VCaP (cell line): ENCODE results near the gene NEURL4.

Experiments used
- H3K27ac ChIP-seq: fragments of 450-650 bp; 2 replicates; pipeline ENCODE4 v1.5.1; 2017
- TF ChIP-seq, protein P1 (sequence below): fragments of 450-650 bp; conservative IDR thresholded peaks from 2 replicates; pipeline ENCODE4 v1.5.1; 2017; ENCODE audit warnings: mild to moderate bottlenecking, moderate library complexity

The NEURL4 gene

GRCh38 chr17:7304179-7304578 is 25.0 kb downstream of the NEURL4 start:
- no peak overlapping the region for H3K27ac ChIP-seq
- TF ChIP-seq, protein P1, sequence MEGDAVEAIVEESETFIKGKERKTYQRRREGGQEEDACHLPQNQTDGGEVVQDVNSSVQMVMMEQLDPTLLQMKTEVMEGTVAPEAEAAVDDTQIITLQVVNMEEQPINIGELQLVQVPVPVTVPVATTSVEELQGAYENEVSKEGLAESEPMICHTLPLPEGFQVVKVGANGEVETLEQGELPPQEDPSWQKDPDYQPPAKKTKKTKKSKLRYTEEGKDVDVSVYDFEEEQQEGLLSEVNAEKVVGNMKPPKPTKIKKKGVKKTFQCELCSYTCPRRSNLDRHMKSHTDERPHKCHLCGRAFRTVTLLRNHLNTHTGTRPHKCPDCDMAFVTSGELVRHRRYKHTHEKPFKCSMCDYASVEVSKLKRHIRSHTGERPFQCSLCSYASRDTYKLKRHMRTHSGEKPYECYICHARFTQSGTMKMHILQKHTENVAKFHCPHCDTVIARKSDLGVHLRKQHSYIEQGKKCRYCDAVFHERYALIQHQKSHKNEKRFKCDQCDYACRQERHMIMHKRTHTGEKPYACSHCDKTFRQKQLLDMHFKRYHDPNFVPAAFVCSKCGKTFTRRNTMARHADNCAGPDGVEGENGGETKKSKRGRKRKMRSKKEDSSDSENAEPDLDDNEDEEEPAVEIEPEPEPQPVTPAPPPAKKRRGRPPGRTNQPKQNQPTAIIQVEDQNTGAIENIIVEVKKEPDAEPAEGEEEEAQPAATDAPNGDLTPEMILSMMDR: no peak

DNA sequence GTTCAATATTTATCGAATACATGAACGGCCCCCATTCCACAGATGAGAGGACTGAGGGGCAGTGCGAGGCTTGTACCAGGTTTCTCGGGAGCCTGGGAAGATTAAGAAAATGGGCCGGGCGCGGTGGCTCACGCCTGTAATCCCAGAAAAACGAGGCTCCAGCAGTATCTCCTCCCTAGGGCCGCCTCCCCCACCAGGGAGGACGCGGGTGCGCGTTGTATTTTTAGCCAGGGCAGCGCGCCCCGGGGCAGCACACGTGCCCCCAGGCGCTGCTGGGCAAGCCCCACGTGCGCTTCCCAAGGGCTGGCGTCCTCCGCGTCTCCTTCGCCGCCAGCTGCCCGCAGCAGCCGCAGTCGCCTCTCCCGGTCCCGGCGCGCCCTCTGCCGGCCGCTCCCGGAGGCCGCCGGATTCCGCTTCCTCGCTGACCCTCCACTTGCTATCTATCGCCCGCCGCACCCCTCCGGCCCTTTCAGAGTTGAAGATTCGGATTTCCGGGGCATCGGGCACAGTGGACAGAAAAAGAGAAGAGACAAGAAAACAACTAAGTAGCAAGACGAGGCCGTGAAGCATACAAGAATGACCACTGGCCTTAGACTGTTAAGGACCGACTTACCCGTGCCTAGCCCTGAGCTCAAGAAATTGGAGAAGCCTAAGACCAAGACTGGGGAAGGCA is 32.8 kb downstream of the NEURL4 start:
- TF ChIP-seq, protein P1: peak; percentile 89
- H3K27ac ChIP-seq: no peak overlapping the region

DNA sequence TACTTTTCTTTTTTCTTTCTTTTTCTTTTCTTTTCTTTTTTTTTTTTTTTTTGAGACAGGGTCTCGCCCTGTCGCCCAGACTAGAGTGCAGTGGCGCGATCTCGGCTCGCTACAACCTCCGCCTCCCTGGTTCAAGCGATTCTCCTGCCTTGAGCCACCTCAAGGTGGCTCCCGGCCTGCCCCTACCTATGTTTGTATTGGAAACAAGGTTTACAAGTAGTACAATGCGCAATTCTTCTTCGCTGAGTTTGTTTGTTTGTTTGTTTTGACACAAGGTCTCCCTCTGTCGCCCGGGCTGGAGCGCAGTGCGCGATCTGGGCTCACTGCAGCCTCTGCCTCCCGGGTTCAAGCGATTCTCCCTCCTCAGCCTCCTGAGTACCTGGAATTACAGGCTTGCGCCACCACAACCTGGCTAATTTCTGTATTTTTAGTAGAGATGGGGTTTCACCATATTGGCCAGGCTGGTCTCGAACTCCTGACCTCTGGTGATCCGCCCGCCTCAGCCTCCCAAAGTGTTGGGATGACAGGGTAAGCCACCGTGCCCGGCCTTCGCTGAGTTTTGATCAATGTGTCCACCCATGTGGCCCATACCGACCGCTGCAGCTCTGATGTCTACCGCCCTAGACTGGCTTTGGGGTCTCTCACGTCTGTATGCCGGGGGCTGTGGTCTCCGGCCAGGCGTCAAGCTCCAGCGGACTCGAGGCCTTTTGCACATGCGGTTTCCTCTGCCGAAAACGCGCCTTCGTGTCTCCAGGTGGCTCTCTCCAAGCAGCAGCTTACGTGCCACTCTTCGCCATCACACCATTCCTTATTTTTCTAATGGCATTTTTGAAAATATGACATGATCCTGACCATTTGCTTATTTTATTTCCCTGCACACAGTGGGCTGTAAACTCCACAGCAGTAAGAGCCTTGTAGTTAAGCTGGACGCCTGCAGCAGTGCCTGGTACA is 33.6 kb downstream of the NEURL4 start:
- TF ChIP-seq, protein P1: peak; percentile 17
- H3K27ac ChIP-seq: no peak overlapping the region

GRCh38 chr17:7294614-7295153 is 34.5 kb downstream of the NEURL4 start, which contains the start of gene YBX2:
YBX2 (minus strand) TSS chr17:7294639; CDS start chr17:7294500, 139 bp downstream.
- H3K27ac ChIP-seq: no peak within 1 kb of the TSS
- TF ChIP-seq, protein P1: no peak

DNA sequence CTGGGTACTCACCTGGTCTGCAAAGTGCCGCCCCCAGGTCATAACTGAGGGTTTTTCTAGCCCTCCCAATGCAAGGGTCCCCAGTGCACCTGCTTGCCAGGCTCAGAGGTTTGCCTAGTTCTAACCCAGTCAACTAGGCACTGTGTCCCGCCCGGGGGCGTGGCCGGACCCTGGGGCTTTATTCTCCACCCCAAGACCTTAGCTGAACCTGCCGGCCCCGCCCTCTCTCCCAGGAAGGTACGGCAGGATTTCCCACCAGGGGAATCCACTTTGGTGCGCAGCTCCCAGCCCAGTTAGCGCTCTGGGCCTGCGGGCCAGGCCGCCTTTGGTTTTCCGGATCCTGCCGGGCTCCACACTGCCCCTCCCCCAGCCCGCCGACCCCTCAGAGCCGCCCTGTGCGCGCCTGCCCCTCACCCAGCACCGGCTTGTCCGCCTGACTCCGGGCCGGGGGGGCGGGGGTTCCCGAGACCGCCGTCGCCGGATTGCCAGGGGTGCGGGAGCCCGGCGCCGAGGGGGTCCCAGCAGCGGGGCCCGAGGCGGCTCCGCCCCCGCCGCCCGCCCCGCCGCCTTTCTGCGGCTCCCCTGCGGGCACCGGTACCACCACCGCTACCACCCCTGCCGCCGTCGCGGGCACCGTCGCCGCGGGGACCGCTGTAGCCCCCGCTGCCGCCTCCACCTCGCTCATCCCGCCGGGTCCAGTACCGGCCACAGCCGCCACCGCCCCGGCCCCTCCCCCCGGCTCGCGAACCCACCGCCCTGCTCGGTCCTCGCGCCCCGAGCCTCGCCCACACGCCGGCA is 35.1 kb downstream of the NEURL4 start:
- TF ChIP-seq, protein P1: no peak
- H3K27ac ChIP-seq: no peak overlapping the region

DNA sequence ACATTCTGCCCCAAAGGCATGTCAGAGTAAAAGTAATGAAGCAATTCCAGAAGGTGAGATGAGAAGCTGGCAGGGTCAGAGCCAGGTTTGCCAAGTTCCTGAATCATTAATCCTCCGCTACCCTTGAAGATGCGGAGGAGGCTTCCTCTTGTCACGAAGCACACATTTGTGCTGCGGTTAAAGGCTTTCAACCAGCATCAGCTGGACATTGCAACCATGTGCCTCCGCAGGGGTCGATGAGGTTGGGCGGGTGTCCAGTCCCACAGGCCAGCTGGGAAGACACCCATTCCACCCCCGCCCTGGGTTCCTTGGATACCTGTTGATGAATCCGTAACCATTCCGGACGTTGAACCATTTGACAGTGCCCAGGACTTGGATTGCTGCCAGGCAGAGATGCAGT is 36.0 kb downstream of the NEURL4 start:
- H3K27ac ChIP-seq: no peak overlapping the region

More for the DNA sequence above, 36.0 kb downstream of the NEURL4 start:
- TF ChIP-seq, protein P1: no peak
